Renal cortex interstitium (tissue), 11 donors: ENCODE measurements around the gene KCNIP3. TPM values are rescaled to one million over a fixed set of nuclear protein-coding genes. Genes with fewer than 3 reads are reported as not detected.
"Not testable (repeated sequence)": the region's sequence is repeated elsewhere in the genome, so short reads cannot be mapped to it uniquely, and the experiment has no call there.

ENCODE experiments used
- DNase-seq, 11 donors: peaks; one replicate each; pipeline ENCODE4 v3.0.0-alpha.2; 2013; ENCODE audit warnings: low read depth in 9 of 11, low spot score in 4 of 11; ENCODE audit errors: extremely low read depth in 1 of 11
- polyA plus RNA-seq, 3 donors: library from polyadenylated mRNA; unstranded; fragments of 120-200 nt; gene quantifications; one replicate each; pipeline ENCODE4 v1.2.1, GENCODE V29; 2013; ENCODE audit not compliant: insufficient read length in 3 of 3

KCNIP3 gene
- polyA plus RNA-seq, 3 donors = 12.4 to 22.4 (median 16.5) TPM

DNA sequence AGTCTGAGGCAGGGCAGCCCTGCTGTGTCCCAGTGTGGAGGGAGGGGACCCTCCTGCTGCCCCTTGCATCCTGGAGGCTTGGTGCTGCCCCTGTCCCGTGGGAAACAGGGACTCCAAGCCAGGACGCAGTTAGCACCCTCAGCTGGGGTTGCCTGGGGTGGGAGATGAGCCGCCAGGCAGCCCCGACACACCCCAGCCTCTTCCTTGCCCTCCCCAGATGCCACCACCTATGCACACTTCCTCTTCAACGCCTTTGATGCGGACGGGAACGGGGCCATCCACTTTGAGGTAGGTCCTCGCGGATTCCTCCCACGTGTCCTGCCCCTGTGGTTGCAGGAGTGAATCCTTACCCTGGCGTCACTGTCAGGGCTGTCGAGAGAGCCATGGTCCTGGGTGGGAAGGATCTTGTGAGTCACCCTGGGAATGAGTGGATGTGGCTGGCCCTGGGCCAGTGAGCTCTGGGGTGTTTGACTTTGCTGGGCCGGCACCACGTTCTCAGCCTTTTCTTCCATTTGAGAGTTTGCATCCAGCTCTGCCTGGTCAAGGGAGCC is 77.8 kb downstream of the KCNIP3 start:
- DNase-seq = no peak

- DNase-seq = no peak
These were observed 78.5 kb downstream of the KCNIP3 start for GRCh38 chr2:95375532-95376150.

DNA sequence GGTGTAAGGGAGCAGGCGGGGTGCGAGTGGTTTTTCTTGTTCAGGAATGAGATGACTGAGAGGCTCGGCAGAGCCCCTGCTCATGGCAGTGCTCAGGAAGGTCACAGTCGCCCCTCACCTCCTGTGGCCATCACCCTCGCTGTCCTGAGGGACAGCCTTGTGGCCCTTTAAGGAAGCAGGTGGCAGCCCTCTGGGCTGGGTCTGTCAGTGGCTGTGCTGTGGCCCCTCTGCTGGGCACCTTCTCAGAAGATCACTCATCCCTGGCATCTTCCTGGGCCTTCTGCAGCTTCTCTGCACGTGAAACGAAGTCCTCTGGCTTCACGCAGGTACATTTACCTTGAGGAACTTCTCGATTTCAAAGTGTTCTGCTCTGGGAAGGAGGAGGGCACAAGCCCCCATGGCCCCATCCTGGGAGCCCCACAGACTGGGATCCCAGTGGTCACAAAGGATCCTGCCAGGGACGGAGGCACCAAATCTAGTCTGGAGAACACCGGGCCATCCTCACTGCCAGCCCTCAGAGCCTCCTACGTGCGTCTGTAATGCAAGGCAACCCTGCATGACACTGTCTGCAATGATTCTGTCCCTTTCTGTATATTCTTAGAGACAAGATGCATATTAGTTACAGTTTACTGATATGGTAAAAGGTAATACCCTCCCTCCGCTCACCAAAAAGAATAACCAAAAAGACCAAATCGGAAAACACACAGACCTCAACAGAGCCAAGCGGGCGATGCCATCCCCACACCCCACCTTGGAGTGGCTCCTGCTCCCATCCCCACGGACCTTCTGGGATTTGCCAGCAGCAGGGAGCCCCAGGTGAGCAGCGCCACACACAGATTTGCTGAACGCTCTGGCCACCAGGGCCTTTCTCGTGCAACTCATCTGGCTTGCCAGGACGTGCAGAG is 79.4 kb downstream of the KCNIP3 start:
- DNase-seq = no peak

- no peak for DNase-seq
These were observed 80.3 kb downstream of the KCNIP3 start for GRCh38 chr2:95377216-95378123.

GRCh38 chr2:95378281-95378680 is 81.1 kb downstream of the KCNIP3 start:
- DNase-seq = not testable (repeated sequence)

- DNase-seq = no peak
These were observed 82.3 kb downstream of the KCNIP3 start for GRCh38 chr2:95379371-95379831.

GRCh38 chr2:95380280-95380679 is 83.1 kb downstream of the KCNIP3 start:
- DNase-seq = no peak

GRCh38 chr2:95380731-95381130 is 83.6 kb downstream of the KCNIP3 start:
- DNase-seq = no peak

DNA sequence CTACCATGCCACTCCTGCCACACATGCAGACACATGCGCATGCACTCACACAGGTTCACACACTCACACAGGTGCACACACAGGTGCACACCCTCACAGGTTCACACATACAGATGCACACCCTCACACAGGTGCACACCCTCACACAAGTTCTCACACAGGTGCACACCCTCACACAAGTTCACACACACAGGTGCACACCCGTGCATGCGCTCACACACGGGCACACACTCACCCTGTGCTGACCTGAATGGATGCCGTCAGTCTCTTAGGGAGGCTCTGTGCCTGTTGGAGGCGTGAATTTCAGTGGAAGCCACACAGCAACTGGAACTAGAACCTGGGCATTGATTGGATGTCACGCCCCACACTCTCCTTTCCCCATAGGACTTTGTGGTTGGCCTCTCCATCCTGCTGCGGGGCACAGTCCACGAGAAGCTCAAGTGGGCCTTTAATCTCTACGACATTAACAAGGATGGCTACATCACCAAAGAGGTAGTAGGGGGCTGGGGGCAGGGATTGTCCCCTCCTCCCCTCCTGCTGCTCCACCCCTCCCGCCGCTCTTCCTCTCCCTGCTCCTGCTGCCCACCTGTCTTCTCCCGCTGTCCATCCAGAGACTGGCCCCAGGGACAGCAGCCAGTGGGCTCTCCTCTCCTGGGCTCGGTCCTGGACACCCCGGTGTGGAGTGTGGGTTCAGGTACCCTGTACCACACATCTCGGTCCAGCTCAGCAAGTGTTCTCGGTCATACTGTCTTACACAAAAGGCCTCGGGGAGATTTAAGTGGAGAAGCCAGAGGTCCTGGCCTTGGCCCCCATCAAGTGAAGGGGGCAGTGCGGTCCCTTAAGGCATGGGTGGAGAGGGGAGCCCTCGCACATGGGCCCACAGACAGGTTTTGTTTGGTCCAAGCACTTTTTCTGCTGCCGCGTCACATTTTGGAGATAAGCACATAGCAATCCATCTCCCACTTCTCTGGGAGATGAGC is 84.4 kb downstream of the KCNIP3 start:
- no peak for DNase-seq

DNA sequence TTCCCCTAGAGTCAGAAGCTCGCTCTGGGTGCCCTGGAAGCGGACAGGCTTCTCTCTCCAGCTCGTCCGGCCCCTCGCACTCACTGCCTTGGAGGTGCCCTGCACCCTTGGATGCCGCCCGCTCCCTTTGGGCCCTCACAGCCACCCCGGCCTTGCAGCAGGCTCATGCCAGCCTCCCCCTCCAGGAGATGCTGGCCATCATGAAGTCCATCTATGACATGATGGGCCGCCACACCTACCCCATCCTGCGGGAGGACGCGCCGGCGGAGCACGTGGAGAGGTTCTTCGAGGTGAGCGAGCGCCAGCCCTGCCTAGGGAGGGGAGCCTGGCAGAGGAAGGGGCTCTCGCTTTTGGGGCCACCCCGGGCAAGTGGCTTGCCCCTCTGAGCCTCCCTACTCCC is 85.0 kb downstream of the KCNIP3 start:
- DNase-seq = no peak

GRCh38 chr2:95382686-95383634 is 85.8 kb downstream of the KCNIP3 start:
- no peak for DNase-seq

GRCh38 chr2:95383635-95384027 is 86.5 kb downstream of the KCNIP3 start:
- DNase-seq = no peak

GRCh38 chr2:95384854-95385569 is 87.9 kb downstream of the KCNIP3 start:
- no peak for DNase-seq

DNA sequence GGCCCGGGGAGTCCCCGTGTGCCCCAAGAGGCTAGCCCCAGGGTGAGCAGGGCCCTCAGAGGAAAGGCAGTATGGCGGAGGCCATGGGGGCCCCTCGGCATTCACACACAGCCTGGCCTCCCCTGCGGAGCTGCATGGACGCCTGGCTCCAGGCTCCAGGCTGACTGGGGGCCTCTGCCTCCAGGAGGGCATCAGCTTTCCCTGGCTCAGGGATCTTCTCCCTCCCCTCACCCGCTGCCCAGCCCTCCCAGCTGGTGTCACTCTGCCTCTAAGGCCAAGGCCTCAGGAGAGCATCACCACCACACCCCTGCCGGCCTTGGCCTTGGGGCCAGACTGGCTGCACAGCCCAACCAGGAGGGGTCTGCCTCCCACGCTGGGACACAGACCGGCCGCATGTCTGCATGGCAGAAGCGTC is 88.4 kb downstream of the KCNIP3 start:
- DNase-seq = no peak

- peak in 1 of 11 donors; percentile 15 for DNase-seq
These were observed 88.9 kb downstream of the KCNIP3 start for GRCh38 chr2:95386031-95386430.

DNA sequence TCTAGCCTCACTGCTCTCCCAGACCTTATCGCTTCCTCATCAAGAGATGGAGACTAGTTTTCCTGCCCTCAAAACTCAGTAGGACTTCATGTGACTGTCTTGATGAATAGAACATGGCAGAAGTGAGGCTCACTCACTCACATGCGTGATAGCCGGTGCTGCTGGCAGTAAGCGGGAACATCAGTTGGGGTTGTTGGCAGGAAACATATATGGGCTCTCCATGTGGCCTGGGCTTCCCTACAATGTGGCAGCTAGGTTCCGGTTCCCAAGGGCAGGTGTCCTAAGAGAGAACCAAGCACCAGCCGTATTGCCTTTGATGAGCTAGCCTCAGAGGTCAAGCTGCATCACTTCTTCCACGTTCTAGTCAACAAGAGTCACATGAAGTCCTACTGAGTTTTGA is 90.2 kb downstream of the KCNIP3 start:
- DNase-seq = no peak
